ENCODE data around the gene APBB2.

APBB2 gene

GRCh38 chr4:41215155-41215554 lies 813 bp upstream of the APBB2 start:
- no peak for FAIRE-seq

- FAIRE-seq = no peak
These were observed 444 bp upstream of the APBB2 start for GRCh38 chr4:41214825-41215146.

GRCh38 chr4:41213625-41214135 lies 662 bp downstream of the APBB2 start:
- no peak for FAIRE-seq

GRCh38 chr4:41212616-41213203 lies 1.6 kb downstream of the APBB2 start:
- no peak for FAIRE-seq

GRCh38 chr4:41211951-41212615 lies 2.3 kb downstream of the APBB2 start:
- no peak for FAIRE-seq

- FAIRE-seq = no peak
These were observed 4.4 kb downstream of the APBB2 start for GRCh38 chr4:41209901-41210300.

GRCh38 chr4:41209187-41209586 lies 5.2 kb downstream of the APBB2 start:
- no peak for FAIRE-seq

- FAIRE-seq = no peak
These were observed 7.0 kb downstream of the APBB2 start for GRCh38 chr4:41207291-41207831.

- no peak for FAIRE-seq
These were observed 8.4 kb downstream of the APBB2 start for GRCh38 chr4:41205854-41206460.

GRCh38 chr4:41205130-41205529 lies 9.2 kb downstream of the APBB2 start:
- no peak for FAIRE-seq

GRCh38 chr4:41204400-41204978 lies 9.9 kb downstream of the APBB2 start:
- peak; percentile 43 for FAIRE-seq

- no peak for FAIRE-seq
These were observed 10.5 kb downstream of the APBB2 start for GRCh38 chr4:41203841-41204240.

GRCh38 chr4:41202820-41203568 lies 11.3 kb downstream of the APBB2 start:
- FAIRE-seq = peak; percentile 88

- no peak for FAIRE-seq
These were observed 12.0 kb downstream of the APBB2 start for GRCh38 chr4:41202356-41202755.

- FAIRE-seq = no peak
These were observed 13.8 kb downstream of the APBB2 start for GRCh38 chr4:41200486-41201017.

GRCh38 chr4:41199788-41200187 lies 14.6 kb downstream of the APBB2 start:
- FAIRE-seq = peak; percentile 58

GRCh38 chr4:41197996-41198395 lies 16.3 kb downstream of the APBB2 start:
- FAIRE-seq = no peak

GRCh38 chr4:41197495-41197894 lies 16.8 kb downstream of the APBB2 start:
- FAIRE-seq = no peak

GRCh38 chr4:41196633-41197332 lies 17.6 kb downstream of the APBB2 start:
- FAIRE-seq = peak; percentile 96

- no peak for FAIRE-seq
These were observed 22.2 kb downstream of the APBB2 start for GRCh38 chr4:41192136-41192535.

GRCh38 chr4:41189666-41190065 lies 24.7 kb downstream of the APBB2 start:
- FAIRE-seq = peak; percentile 54

- no peak for FAIRE-seq
These were observed 25.3 kb downstream of the APBB2 start for GRCh38 chr4:41189076-41189475.

Data from endometrium (tissue), 2 donors.